HCT116 (cell line): Measurements from ENCODE around the gene MEI1. TPM values are rescaled to one million over a fixed set of nuclear protein-coding genes. Genes with fewer than 3 reads are reported as not detected.
A peak's percentile ranks its signal among the peaks of the same experiment; 100 is the strongest.

Source experiments
- ATAC-seq: fragments of 200-7000 bp; cut with Tn5 transposase; 2 replicates; pipeline ENCODE4 v1.9.1; 2020; ENCODE audit warnings: mild to moderate bottlenecking, moderate library complexity
- BruUV-seq: library from RNA; stranded (reverse); fragments of 400-500 nt; replicated peaks from 2 replicates; lab custom pipeline; 2021; lab: Mats Ljungman, UMichigan
- CTCF ChIA-PET: fragments of 300-600 bp; sonication (Branson Sonifier 250); formaldehyde crosslinking; loops from one replicate; lab custom pipeline; 2021; ENCODE audit warnings: antibody characterized with exemption; lab: Charles Lee
- POLR2A ChIA-PET: fragments of 300-600, 350-600 bp; sonication (Branson Sonifier 250); formaldehyde crosslinking; loops from one replicate; lab custom pipeline; 2021; ENCODE audit warnings: antibody characterized with exemption; lab: Charles Lee
- RAD21 ChIA-PET, 2 experiments: fragments of 300-600 bp; sonication (Branson Sonifier 250); formaldehyde crosslinking; loops; one replicate each; lab custom pipeline; 2023; ENCODE audit warnings: low total read pairs in 2 of 2; ENCODE audit not compliant: uncharacterized antibody in 2 of 2, unreplicated experiment in 2 of 2, low non-redundant PET in 1 of 2; lab: Charles Lee
- DNase-seq: peaks from one replicate; pipeline ENCODE4 v3.0.0-alpha.2; 2010; ENCODE audit warnings: low read depth, low spot score
- H2AFZ ChIP-seq: fragments of 200-600 bp; shearing (Covaris generic), sonication (generic); 2 replicates; pipeline ENCODE4 v1.6.1; 2017; ENCODE audit warnings: low read depth, mixed run types, mixed read lengths, antibody characterized with exemption, low read length; ENCODE audit not compliant: poor library complexity, severe bottlenecking
- H3K27ac ChIP-seq: 2 replicates; pipeline ENCODE4 v1.5.1; 2012; ENCODE audit warnings: low read depth, low read length
- H3K27me3 ChIP-seq: fragments of 200-600 bp; sonication (generic); 2 replicates; pipeline ENCODE4 v1.6.1; 2016; ENCODE audit warnings: mixed run types, low read length, mixed read lengths; ENCODE audit not compliant: insufficient read depth
- H3K36me3 ChIP-seq, 2 experiments: fragments of 200-500 bp in 1 of 2; fragments of 200-600 bp in 1 of 2; sonication (Bioruptor generic) in 1 of 2; sonication (generic) in 1 of 2; 2 replicates each; pipeline versions ENCODE4 v1.5.1 to v1.6.1; 2014 to 2016; ENCODE audit warnings: low read length in 2 of 2, inconsistent platforms in 1 of 2, mixed read lengths in 1 of 2, mixed run types in 1 of 2; ENCODE audit not compliant: insufficient read depth in 2 of 2, control insufficient read depth in 1 of 2
- H3K4me1 ChIP-seq, 2 experiments: fragments of 200-600 bp in 1 of 2; sonication (generic) in 1 of 2; 2 replicates each; pipeline versions ENCODE4 v1.5.1 to v1.6.1; 2012 to 2017; ENCODE audit warnings: low read length in 2 of 2, inconsistent platforms in 1 of 2, mild to moderate bottlenecking in 1 of 2, mixed read lengths in 1 of 2, mixed run types in 1 of 2, moderate library complexity in 1 of 2; ENCODE audit not compliant: insufficient read depth in 2 of 2, control insufficient read depth in 1 of 2
- H3K4me2 ChIP-seq: fragments of 200-600 bp; sonication (generic); 2 replicates; pipeline ENCODE4 v1.6.1; 2017; ENCODE audit warnings: mixed run types, low read length, mixed read lengths
- H3K4me3 ChIP-seq, 2 experiments: fragments of 200-600 bp in 1 of 2; sonication (generic) in 1 of 2; replicated peaks in 1 of 2; 2 replicates each; pipeline ENCODE4 v1.5.1; 2011 to 2016; ENCODE audit warnings: low read length in 2 of 2, control low read depth in 1 of 2, low read depth in 1 of 2, mild to moderate bottlenecking in 1 of 2, mixed read lengths in 1 of 2, mixed run types in 1 of 2
- H3K79me2 ChIP-seq: fragments of 200-600 bp; sonication (generic); 2 replicates; pipeline ENCODE4 v1.6.1; 2017; ENCODE audit warnings: mild to moderate bottlenecking, mixed run types, low read length, moderate library complexity, mixed read lengths; ENCODE audit not compliant: insufficient read depth
- H3K9ac ChIP-seq: fragments of 200-600 bp; sonication (generic); 2 replicates; pipeline ENCODE4 v1.6.1; 2016; ENCODE audit warnings: low read length, mixed read lengths
- H3K9me2 ChIP-seq: fragments of 200-600 bp; sonication (generic), shearing (Covaris generic); 2 replicates; pipeline ENCODE4 v1.6.1; 2017; ENCODE audit warnings: mixed run types, mild to moderate bottlenecking, moderate library complexity; ENCODE audit not compliant: insufficient read depth
- H3K9me3 ChIP-seq, 2 experiments: fragments of 200-500 bp in 1 of 2; fragments of 200-600 bp in 1 of 2; sonication (Bioruptor generic) in 1 of 2; sonication (generic) in 1 of 2; 2 replicates each; pipeline ENCODE4 v1.6.1; 2014 to 2017; ENCODE audit warnings: low read length in 2 of 2, mixed read lengths in 2 of 2, inconsistent platforms in 1 of 2, low read depth in 1 of 2, mild to moderate bottlenecking in 1 of 2, mixed run types in 1 of 2, moderate library complexity in 1 of 2; ENCODE audit not compliant: control insufficient read depth in 1 of 2, insufficient read depth in 1 of 2
- H4K20me1 ChIP-seq: fragments of 200-600 bp; sonication (generic), shearing (Covaris generic); 2 replicates; pipeline ENCODE4 v1.6.1; 2017; ENCODE audit warnings: mixed run types, mild to moderate bottlenecking, moderate library complexity; ENCODE audit not compliant: insufficient read depth
- CBX3 ChIP-seq: IDR thresholded peaks from 2 replicates; pipeline ENCODE4 v1.6.1; 2012; ENCODE audit warnings: low read depth
- CEBPB ChIP-seq: IDR thresholded peaks from 2 replicates; pipeline ENCODE4 v1.6.1; 2012; ENCODE audit warnings: low read depth
- CTCF ChIP-seq, 3 experiments: fragments of 200-600 bp in 1 of 3; sonication (generic) in 1 of 3; IDR thresholded peaks in 2 of 3; conservative IDR thresholded peaks in 1 of 3; 2 replicates each; pipeline ENCODE4 v1.5.1; 2012 to 2017; ENCODE audit warnings: low read depth in 2 of 3, low read length in 2 of 3, antibody characterized with exemption in 1 of 3, borderline replicate concordance in 1 of 3, control low read depth in 1 of 3, mild to moderate bottlenecking in 1 of 3, mixed read lengths in 1 of 3, mixed run types in 1 of 3, moderate library complexity in 1 of 3; ENCODE audit not compliant: insufficient read depth in 1 of 3
- RAD21 ChIP-seq: IDR thresholded peaks from 2 replicates; pipeline ENCODE4 v1.6.1; 2012; ENCODE audit warnings: low read depth, mild to moderate bottlenecking
- YY1 ChIP-seq: IDR thresholded peaks from 2 replicates; pipeline ENCODE4 v1.6.1; 2011; ENCODE audit warnings: low read length, low read depth, moderate library complexity, mild to moderate bottlenecking; ENCODE audit not compliant: insufficient replicate concordance; ENCODE audit errors: extremely low read depth
- ZFX ChIP-seq: fragments of 450-650 bp; IDR thresholded peaks from 2 replicates; pipeline ENCODE4 v1.6.1; 2017
- intact Hi-C: fragments of 100-400 bp; cut with micrococcal nuclease; formaldehyde crosslinking; loops from 2 replicates; pipeline ENCODE4 v1.10.0; 2022
- total RNA-seq: library from RNA; stranded (reverse); gene quantifications from one replicate; pipeline ENCODE4 v1.2.1, GENCODE V29; 2021; ENCODE audit not compliant: unreplicated experiment

The MEI1 gene
- total RNA-seq, 1 experiment from 2014 or later, result 0.64 TPM

- ChIA-PET CTCF (interaction anchor here (0.6 to 2.3 kb wide), 24 partner anchors 9 to 698 kb away, joined by 3 to 22 read pairs (median 4); partner anchors contain the start of genes CCDC134 and SREBF2), RAD21 (interaction anchor here in 1 of 2 experiments (0.6 to 1.3 kb wide), 2 partner anchors 49 to 54 kb away, joined by 3 to 4 read pairs; partner anchors contain the start of gene CCDC134), POLR2A (interaction anchor here (0.9 kb wide), 1 partner anchor 54 kb away, joined by 4 read pairs; the partner anchor contains the start of gene CCDC134)
- Histone ChIP-seq H3K4me1 (peaks cover 0 to 5% of the 10 kb centered on the region in 2 experiments; a peak in 2 of 4 replicates), H2AFZ (no peak overlapping the region), H4K20me1 (no peaks in the 10 kb centered on the region), H3K4me2 (peak overlapping the region; percentile 26; the same call in 1 of the 2 replicates), H3K9me2 (no peaks in the 10 kb centered on the region), H3K9me3 (no peaks in the 10 kb centered on the region), H3K27ac (no peak overlapping the region), H3K4me3 (no peak overlapping the region), H3K79me2 (no peaks in the 10 kb centered on the region), H3K9ac (no peak overlapping the region), H3K36me3 (no peaks in the 10 kb centered on the region), H3K27me3 (no peaks in the 10 kb centered on the region; the same call in 1 of the 2 replicates)
- peak; percentile 69 for DNase-seq
- intact Hi-C loops, result loop anchor here (2.0 kb wide), 1 partner anchor 110 kb away; no protein-coding TSS in a partner anchor
- peak; percentile 27; the same call in 1 of the 2 replicates for TF ChIP-seq CBX3
- TF ChIP-seq CEBPB, result no peak
- TF ChIP-seq ZFX, result no peak
- TF ChIP-seq RAD21, result peak; percentile 82
- no peak for TF ChIP-seq YY1
- peak; percentile 69 to 85 (median 81); a peak in 5 of 6 replicates for TF ChIP-seq CTCF (IDR thresholded peaks at IDR 0.05 in 2 of 3, conservative IDR thresholded peaks at IDR 0.05 in 1 of 3; ENCODE audit: borderline replicate concordance in 1 of 3, insufficient read depth in 1 of 3, low read depth in 2 of 3, low read length in 2 of 3)
- no TSS peak for BruUV-seq
- peak; percentile 100 for ATAC-seq
These were observed 47.5 kb downstream of the MEI1 start for GRCh38 chr22:41746567-41747400.
